A172 (cell line): ENCODE measurements around the gene DNHD1. TPM values are rescaled to one million over a fixed set of nuclear protein-coding genes. Genes with fewer than 3 reads are reported as not detected.

Experiments used
- DNase-seq: peaks from one replicate; pipeline ENCODE4 v3.0.0-alpha.2; 2015; ENCODE audit warnings: low spot score
- total RNA-seq: library from RNA; depleted of rRNA; stranded (reverse); fragments of >200 nt; shearing (Covaris generic); gene quantifications from 2 replicates; pipeline ENCODE4 v1.2.3, GENCODE V29; 2014

The DNHD1 gene
- total RNA-seq, 1 experiment from 2014 or later: 1.9 TPM

DNA sequence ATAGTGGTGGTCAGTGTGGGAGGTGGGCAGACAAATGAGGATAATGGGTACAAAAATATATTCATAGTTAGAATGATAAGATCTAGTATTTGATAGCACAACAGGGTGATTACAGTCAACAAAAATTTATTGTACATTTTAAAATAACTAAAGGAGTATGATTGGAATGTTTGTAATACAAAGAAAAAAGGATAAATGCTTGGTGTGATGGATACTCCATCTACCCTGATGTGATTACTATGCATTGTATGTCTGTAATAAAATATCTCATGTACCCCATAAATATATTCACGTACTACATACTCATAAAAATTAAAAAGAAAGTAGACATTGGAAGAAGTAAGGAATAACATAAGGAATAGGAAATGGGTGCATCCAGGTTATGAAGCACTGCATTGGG is 90.9 kb downstream of the DNHD1 start:
- no peak for DNase-seq

DNA sequence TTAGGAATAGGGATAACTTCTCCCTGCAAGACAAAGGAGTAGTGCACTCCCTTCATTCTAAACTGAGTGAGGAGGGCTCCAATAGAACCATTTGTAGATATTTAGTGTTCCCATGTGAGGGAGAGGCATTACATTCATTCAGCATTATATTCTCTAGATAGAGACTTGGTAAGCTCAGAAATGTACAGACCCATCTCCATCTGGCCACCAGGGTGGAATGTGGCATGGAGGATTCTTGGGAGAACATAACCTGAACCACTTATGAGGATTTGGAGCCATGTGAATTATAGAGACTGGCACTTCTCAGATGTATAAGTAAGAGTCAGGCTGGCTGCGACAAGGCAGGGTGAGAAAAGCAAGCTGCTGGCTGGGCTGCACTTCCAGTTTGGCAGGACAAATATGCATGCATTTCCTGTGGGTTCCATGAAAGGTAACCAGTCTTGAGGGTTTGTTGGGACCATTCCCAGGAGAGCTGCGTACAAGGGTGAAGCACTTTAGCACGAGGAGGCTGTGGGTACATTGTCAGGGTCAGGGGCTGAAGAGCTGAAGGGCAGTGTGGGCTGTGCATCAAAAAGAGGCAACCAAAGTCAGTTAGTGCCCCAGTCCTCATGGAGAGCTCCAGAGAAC is 97.2 kb downstream of the DNHD1 start:
- DNase-seq: no peak

- DNase-seq: no peak
Observed at GRCh38 chr11:6596239-6596877, 99.3 kb downstream of the DNHD1 start.

DNA sequence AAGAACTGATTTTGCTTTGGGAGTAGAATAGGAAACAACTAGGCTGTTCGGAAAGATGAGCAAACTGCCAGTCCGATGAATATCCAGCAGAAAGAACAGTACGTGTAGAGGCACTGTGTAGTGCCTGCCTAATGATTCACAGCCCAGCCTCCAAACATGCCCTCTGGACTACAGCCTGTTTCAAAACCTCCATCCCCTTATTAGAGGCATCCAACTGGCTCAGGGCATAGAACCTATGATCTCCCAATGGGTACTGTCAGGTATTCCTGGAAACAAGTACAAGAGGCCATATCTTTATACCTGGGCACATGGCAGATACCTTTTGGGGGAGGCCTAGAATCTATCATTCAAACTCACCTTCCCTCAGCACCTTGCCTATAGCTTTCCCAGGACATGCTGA is 101.5 kb downstream of the DNHD1 start:
- DNase-seq: no peak

DNA sequence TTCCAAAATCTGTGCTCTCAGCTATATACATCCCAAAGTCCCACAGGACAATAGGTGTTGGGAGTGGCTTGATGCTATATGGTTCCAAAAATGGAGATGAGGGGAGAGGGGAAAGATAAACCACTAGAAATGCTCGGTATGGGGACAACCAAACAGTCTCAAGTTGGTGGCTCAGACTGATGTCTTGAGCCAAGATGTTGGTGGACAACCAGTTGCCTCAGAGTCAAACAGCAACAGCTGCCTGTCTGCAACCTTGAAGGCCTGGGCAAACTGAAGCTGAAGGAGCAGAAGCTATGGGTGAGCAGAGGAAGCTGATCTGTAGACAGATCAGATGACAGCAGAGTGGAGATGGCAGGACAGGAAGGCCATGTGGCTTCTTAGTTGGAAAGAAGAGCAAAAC is 102.4 kb downstream of the DNHD1 start:
- no peak for DNase-seq

DNA sequence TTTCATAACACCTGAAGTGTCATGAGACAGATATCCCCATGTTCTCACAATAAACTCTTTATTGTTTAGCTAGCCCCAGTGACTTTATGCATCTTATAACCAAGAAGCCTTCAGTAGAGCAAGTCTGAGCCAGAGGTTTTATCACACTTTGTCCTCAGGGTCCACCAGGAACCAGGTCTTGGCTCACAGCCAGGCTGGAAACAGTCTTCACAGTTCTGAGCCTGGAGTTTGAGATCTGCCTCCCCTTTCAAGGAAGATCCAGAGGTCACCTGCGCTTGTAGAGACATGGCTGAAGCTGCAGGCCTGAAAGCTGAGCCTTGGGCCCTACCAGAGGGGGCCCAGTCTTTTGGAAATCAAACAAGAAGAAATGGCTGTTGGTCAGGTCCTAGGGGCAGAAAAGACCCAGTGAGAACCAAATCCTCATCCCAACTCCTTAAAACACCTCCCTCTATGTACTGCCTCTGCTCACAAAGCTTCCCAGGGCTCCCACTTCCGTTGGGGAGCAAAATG is 102.9 kb downstream of the DNHD1 start:
- DNase-seq: no peak

DNA sequence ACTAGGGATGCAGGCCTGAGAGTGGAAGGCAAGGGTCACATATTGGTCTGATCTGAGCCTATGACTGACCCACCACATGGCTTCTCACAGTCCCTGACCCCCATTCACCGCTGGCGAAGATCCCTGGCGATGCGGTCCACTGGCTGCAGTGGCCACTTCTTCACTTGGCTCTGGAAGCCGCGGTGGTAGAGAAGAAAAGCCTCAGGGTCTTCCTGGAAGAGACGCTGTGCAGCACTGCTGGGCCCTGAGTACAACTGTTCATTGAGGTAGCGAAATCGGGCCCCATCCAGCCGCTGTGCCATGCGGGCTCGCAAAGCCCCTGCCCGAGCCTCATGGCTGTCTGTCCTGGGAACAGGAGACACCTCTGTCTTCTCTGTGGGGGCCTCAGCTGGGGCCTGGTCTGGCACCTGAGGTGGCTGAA is 104.0 kb downstream of the DNHD1 start:
- no peak for DNase-seq

DNA sequence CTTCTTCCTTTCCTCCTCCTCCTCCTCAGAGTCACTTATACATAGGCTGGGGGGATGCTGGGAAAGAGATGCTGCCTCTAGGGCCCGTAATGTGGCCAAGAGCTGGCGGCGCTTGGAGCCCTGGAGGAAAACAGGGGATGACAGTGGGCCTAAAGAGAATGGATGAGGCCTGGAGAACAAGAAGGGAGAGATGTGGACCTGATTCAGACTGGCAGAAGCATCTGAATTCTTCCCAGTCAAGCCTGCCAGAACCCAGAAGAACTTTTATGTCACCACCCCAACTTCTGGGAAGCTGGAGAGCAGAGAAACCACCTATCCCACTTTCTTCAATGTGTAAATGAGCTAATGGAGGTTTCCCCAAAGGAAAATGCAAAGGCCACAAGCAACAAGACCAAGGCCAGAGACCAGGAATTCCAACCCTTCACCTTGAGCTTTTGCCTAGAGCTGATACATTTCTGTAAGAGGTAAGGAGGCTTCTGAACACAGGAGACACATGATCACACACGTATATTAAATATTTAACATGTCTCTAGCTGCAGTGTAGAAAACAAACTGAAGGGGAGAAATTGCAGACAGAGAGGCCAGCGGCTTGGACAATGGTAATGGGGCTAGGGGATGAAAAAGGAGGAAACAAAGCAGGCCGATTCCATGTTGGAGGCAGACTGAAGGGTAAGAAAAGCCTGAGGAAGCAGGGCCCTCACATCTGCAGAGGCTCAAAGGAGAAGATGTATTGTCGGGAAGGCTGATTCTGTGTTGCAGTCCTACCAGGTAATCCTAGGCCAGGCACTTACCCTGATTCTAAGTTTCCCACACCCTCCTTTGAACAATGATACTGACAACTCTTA is 105.2 kb downstream of the DNHD1 start:
- DNase-seq: no peak

GRCh38 chr11:6603287-6604080 is 106.4 kb downstream of the DNHD1 start, which contains the start of the genes ILK and RRP8:
TSS of gene ILK (plus strand) at chr11:6603774. CDS start at chr11:6604272, 498 bp downstream.
TSS of gene RRP8 (minus strand) at chr11:6603616. CDS start at chr11:6603502, 114 bp downstream.
- DNase-seq: peak; percentile 75

DNA sequence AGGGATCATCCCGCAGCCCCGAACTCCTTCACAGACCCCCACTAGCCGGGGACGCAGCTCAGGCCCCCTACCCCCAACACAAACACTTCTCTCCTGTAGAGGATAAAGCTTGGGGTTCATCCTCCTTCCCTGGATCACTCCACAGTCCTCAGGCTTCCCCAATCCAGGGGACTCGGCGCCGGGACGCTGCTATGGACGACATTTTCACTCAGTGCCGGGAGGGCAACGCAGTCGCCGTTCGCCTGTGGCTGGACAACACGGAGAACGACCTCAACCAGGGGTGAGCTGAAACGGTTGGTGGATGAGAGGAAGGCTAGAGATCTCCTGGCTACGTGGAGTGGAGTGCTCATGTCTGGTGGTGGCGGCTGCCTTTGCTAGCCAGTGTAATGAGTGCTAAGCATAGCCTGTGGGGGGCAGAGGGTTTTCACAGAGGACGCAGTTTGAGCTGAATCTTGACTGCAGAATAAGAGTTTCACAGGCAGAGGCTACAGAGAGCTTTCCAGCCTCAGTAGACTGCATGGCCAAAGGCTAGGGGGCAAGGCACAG is 107.1 kb downstream of the DNHD1 start:
- DNase-seq: peak; percentile 64

DNA sequence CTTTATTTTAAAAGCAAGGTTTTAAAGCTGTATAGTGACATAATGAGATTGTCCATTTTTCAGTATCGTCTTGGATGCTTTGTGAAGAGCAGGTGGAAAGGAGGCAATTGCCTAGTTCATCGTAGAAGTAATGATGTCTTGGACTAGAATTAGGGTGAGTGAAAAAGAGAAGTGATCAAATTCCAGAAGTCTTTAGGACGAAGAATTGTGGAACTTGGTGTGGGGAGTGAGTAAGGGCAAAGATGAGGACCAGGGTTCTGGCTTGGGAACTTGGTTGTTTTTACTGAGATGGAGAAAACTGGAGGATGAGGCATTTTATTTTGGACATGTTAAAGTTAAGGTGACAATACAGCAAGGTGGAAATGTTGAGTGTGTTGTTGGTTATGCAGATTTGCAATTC is 107.7 kb downstream of the DNHD1 start:
- DNase-seq: no peak

DNA sequence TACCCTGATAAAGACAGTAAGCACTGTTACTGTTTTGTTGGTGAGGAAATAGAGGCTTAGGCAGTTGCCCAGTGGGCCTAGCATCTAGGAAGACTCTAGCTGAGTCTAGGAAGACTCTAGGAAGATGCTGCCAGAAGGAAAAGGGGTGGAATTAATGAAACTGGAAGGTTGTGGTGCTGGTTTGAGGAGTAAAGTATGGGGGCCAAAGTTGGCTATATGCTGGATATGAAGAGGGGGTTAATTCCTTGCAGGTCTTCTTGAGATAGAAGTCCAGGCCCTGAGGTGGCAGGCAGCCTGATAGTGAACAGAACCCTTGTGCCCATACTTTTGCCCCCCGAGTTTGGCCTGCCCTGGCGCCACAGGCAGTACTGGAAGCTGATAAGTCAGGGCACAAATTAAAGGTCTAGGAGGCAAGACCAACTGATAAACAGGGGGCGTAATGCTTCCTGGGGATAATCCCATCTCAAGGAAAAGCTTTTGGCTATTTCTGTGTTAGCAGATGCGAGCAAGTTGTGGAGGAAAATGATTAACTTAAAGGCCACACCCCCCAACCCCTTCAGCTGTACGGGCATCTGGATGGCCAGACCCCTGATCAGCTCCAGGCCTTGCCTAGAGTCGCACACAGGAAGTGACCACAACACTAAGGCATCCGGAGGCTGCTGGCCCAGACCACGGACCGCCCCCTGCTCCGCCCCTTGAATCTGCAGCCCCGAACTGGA is 109.5 kb downstream of the DNHD1 start:
- DNase-seq: peak; percentile 97

DNA sequence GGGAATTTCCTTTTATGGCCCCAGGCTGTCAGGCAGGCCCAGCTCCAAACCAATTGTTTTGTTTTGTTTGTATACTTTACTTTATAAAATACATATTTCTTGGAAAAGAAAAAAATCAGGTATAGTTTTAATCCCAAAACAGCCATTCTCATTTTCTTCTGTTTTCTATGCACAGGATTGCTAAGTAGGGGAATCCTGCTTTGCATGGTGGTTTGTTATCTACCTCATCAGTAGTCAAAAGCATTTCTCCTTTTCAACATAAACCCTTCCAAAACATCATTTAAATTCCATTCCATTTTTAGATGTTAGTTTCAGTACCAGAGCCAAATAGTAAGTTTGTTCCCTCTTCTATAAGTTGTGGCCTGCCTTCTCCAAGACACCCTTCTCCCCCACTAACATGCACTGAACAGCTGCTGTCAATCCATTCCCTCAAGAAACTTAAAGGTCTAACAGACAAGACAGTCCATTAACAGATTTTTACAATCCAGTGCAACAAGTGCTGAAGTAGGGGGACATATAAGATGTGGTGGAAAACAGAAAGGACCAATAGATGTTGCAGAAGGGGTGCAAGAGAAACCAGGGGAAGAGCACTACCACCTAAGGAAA is 110.2 kb downstream of the DNHD1 start:
- no peak for DNase-seq

- no peak for DNase-seq
Observed at GRCh38 chr11:6608011-6608410, 110.9 kb downstream of the DNHD1 start.

GRCh38 chr11:6608726-6609501 is 111.8 kb downstream of the DNHD1 start:
- DNase-seq: no peak

GRCh38 chr11:6609502-6610015 is 112.5 kb downstream of the DNHD1 start:
- DNase-seq: no peak

DNA sequence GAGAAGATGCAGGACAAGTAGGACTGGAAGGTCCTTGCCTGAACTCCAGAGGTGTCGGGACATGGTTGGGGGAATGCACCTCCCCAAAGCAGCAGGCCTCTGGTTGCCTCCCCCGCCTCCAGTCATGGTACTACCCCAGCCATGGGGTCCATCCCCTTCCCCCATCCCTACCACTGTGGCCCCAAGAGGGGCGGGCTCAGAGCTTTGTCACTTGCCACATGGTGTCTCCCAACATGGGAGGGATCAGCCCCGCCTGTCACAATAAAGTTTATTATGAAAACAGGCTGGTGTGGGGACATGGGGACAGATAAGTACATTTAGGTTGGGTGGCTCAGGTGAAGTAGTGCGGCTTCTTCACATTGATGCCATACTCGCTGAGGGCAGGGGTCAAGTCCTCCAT is 113.5 kb downstream of the DNHD1 start:
- DNase-seq: no peak

- no peak for DNase-seq
Observed at GRCh38 chr11:6611092-6611962, 114.2 kb downstream of the DNHD1 start.

- no peak for DNase-seq
Observed at GRCh38 chr11:6611963-6612212, 114.8 kb downstream of the DNHD1 start.
